Measurements from ENCODE around the gene GPR3.

GRCh38 chr1:27423709-27424108, 31.3 kb downstream of the GPR3 start:
- TF ChIP-seq, protein P1, sequence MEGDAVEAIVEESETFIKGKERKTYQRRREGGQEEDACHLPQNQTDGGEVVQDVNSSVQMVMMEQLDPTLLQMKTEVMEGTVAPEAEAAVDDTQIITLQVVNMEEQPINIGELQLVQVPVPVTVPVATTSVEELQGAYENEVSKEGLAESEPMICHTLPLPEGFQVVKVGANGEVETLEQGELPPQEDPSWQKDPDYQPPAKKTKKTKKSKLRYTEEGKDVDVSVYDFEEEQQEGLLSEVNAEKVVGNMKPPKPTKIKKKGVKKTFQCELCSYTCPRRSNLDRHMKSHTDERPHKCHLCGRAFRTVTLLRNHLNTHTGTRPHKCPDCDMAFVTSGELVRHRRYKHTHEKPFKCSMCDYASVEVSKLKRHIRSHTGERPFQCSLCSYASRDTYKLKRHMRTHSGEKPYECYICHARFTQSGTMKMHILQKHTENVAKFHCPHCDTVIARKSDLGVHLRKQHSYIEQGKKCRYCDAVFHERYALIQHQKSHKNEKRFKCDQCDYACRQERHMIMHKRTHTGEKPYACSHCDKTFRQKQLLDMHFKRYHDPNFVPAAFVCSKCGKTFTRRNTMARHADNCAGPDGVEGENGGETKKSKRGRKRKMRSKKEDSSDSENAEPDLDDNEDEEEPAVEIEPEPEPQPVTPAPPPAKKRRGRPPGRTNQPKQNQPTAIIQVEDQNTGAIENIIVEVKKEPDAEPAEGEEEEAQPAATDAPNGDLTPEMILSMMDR (IDR thresholded peaks at IDR 0.05; ENCODE audit: low read depth, low read length, missing input control), result no peak
- TF ChIP-seq TAF1 (conservative IDR thresholded peaks at IDR 0.05), result no peak
- no peak for TF ChIP-seq GABPA (IDR thresholded peaks at IDR 0.05 in 1 of 2, conservative IDR thresholded peaks at IDR 0.05 in 1 of 2)
- no peak for TF ChIP-seq FOXA1 (IDR thresholded peaks at IDR 0.05)
